Caco-2 (cell line): ENCODE data around the gene NEGR1. TPM values are rescaled to one million over a fixed set of nuclear protein-coding genes. Genes with fewer than 3 reads are reported as not detected.

Experiments used
- BruUV-seq: library from RNA; stranded (reverse); fragments of 400-500 nt; replicated peaks from 2 replicates; lab custom pipeline; 2021; lab: Mats Ljungman, UMichigan
- CTCF ChIA-PET: fragments of 300-600 bp; sonication (Branson Sonifier 250); formaldehyde crosslinking; loops from one replicate; lab custom pipeline; 2022; ENCODE audit warnings: antibody characterized with exemption; lab: Charles Lee
- POLR2A ChIA-PET: fragments of 300-600 bp; sonication (Branson Sonifier 250); formaldehyde crosslinking; loops from one replicate; lab custom pipeline; 2022; ENCODE audit warnings: antibody characterized with exemption; lab: Charles Lee
- DNase-seq, 2 experiments: peaks; one replicate each; pipeline versions ENCODE4 v3.0.0 to v3.0.0-alpha.2; 2020 to 2022
- H3K27me3 ChIP-seq: replicated peaks from 2 replicates; pipeline ENCODE4 v1.6.0; 2011; ENCODE audit warnings: low read length; ENCODE audit not compliant: control insufficient read depth, insufficient read depth
- H3K36me3 ChIP-seq: 2 replicates; pipeline ENCODE4 v1.5.1; 2011; ENCODE audit warnings: low read length; ENCODE audit not compliant: control insufficient read depth, insufficient read depth
- H3K4me1 ChIP-seq: fragments of 250-450 bp; sonication (Bioruptor Pico); 2 replicates; pipeline ENCODE4 v1.5.1; 2020; ENCODE audit warnings: mild to moderate bottlenecking
- H3K4me3 ChIP-seq: 2 replicates; pipeline ENCODE4 v1.5.1; 2011; ENCODE audit warnings: low read depth, mild to moderate bottlenecking, control low read depth, low read length
- H3K9me3 ChIP-seq: fragments of 250-450 bp; sonication (Bioruptor Pico); 2 replicates; pipeline ENCODE4 v1.5.1; 2020; ENCODE audit warnings: mild to moderate bottlenecking, moderate library complexity
- H3K27ac Mint-ChIP-seq: one replicate; pipeline ENCODE4 v1.8.0; 2022; ENCODE audit warnings: mixed read lengths; ENCODE audit not compliant: unreplicated experiment
- H3K27me3 Mint-ChIP-seq: one replicate; pipeline ENCODE4 v1.8.0; 2022; ENCODE audit warnings: mixed read lengths; ENCODE audit not compliant: insufficient read depth, unreplicated experiment
- H3K36me3 Mint-ChIP-seq: one replicate; pipeline ENCODE4 v1.8.0; 2022; ENCODE audit warnings: mild to moderate bottlenecking, mixed read lengths; ENCODE audit not compliant: insufficient read depth, unreplicated experiment
- H3K4me1 Mint-ChIP-seq: one replicate; pipeline ENCODE4 v1.8.0; 2022; ENCODE audit warnings: low read depth, mixed read lengths; ENCODE audit not compliant: unreplicated experiment
- H3K4me3 Mint-ChIP-seq: one replicate; pipeline ENCODE4 v1.8.0; 2022; ENCODE audit warnings: mild to moderate bottlenecking, moderate library complexity, mixed read lengths; ENCODE audit not compliant: unreplicated experiment
- H3K9me3 Mint-ChIP-seq: one replicate; pipeline ENCODE4 v1.8.0; 2022; ENCODE audit warnings: mixed read lengths; ENCODE audit not compliant: unreplicated experiment
- CTCF ChIP-seq, 2 experiments: fragments of 200-600 bp in 1 of 2; IDR thresholded peaks; 1 replicate in 1 of 2; 2 replicates in 1 of 2; pipeline versions ENCODE4 v1.5.1 to v1.8.0; 2011 to 2022; ENCODE audit warnings: antibody characterized with exemption in 1 of 2, control low read depth in 1 of 2, inconsistent platforms in 1 of 2, low read depth in 1 of 2, low read length in 1 of 2, mild to moderate bottlenecking in 1 of 2, moderate library complexity in 1 of 2; ENCODE audit not compliant: insufficient read depth in 1 of 2, severe bottlenecking in 1 of 2, unreplicated experiment in 1 of 2
- intact Hi-C: fragments of 100-400 bp; cut with micrococcal nuclease; formaldehyde crosslinking; loops from one replicate; pipeline ENCODE4 v1.10.0; 2022; ENCODE audit not compliant: unreplicated experiment
- total RNA-seq: library from RNA; stranded (reverse); gene quantifications from 2 replicates; pipeline ENCODE4 v1.2.3, GENCODE V29; 2022

Gene NEGR1
- total RNA-seq, 1 experiment from 2014 or later, result not detected

GRCh38 chr1:71565831-71566230, 716.5 kb downstream of the NEGR1 start:
- ChIA-PET POLR2A (no interaction called here), CTCF (no interaction called here)
- no peak for DNase-seq
- Histone ChIP-seq H3K36me3 (no peaks in the 10 kb centered on the region), H3K4me3 (no peak overlapping the region), H3K4me1 (no peaks in the 10 kb centered on the region), H3K27me3 (no peaks in the 10 kb centered on the region), H3K9me3 (no peaks in the 10 kb centered on the region)
- intact Hi-C loops, result no loop called here
- no peaks in the 10 kb centered on the region for H3K4me1 Mint-ChIP-seq
- no peaks in the 10 kb centered on the region for H3K9me3 Mint-ChIP-seq
- H3K27me3 Mint-ChIP-seq, result no peaks in the 10 kb centered on the region
- no peaks in the 10 kb centered on the region for H3K36me3 Mint-ChIP-seq
- no peak overlapping the region for H3K27ac Mint-ChIP-seq
- no peak overlapping the region for H3K4me3 Mint-ChIP-seq
- TF ChIP-seq CTCF (IDR thresholded peaks at IDR 0.05; ENCODE audit: insufficient read depth in 1 of 2, low read depth in 1 of 2, low read length in 1 of 2, severe bottlenecking in 1 of 2, unreplicated experiment in 1 of 2), result no peak
- no TSS peak for BruUV-seq

GRCh38 chr1:71565262-71565661, 717.1 kb downstream of the NEGR1 start:
- Histone ChIP-seq H3K4me3 (no peak overlapping the region), H3K27me3 (no peaks in the 10 kb centered on the region), H3K36me3 (no peaks in the 10 kb centered on the region), H3K4me1 (no peaks in the 10 kb centered on the region), H3K9me3 (no peaks in the 10 kb centered on the region)
- Mint-ChIP-seq H3K4me3 (no peak overlapping the region), H3K27ac (no peak overlapping the region), H3K4me1 (no peaks in the 10 kb centered on the region), H3K36me3 (no peaks in the 10 kb centered on the region), H3K27me3 (no peaks in the 10 kb centered on the region), H3K9me3 (no peaks in the 10 kb centered on the region)
- POLR2A ChIA-PET, result no interaction called here
- no TSS peak for BruUV-seq
- no peak for DNase-seq
- TF ChIP-seq CTCF (IDR thresholded peaks at IDR 0.05; ENCODE audit: insufficient read depth in 1 of 2, low read depth in 1 of 2, low read length in 1 of 2, severe bottlenecking in 1 of 2, unreplicated experiment in 1 of 2), result no peak
- intact Hi-C loops, result no loop called here
- CTCF ChIA-PET, result no interaction called here

GRCh38 chr1:71562298-71562697, 720.0 kb downstream of the NEGR1 start:
- no peak for DNase-seq
- H3K4me1 ChIP-seq, result no peaks in the 10 kb centered on the region
- no TSS peak for BruUV-seq
- no peaks in the 10 kb centered on the region for H3K27me3 ChIP-seq
- intact Hi-C loops, result no loop called here
- Mint-ChIP-seq H3K27me3 (no peaks in the 10 kb centered on the region), H3K36me3 (no peaks in the 10 kb centered on the region), H3K4me3 (no peak overlapping the region), H3K4me1 (no peaks in the 10 kb centered on the region), H3K9me3 (no peaks in the 10 kb centered on the region), H3K27ac (no peak overlapping the region)
- ChIA-PET POLR2A (no interaction called here), CTCF (no interaction called here)
- no peaks in the 10 kb centered on the region for H3K9me3 ChIP-seq
- no peak overlapping the region for H3K4me3 ChIP-seq
- TF ChIP-seq CTCF (IDR thresholded peaks at IDR 0.05; ENCODE audit: insufficient read depth in 1 of 2, low read depth in 1 of 2, low read length in 1 of 2, severe bottlenecking in 1 of 2, unreplicated experiment in 1 of 2), result no peak
- H3K36me3 ChIP-seq, result no peaks in the 10 kb centered on the region
